Embryonic facial prominence (tissue), 1 donor: ENCODE measurements around the gene PRSS8.
A peak's percentile ranks its signal among the peaks of the same experiment; 100 is the strongest.

ENCODE experiments used
- DNase-seq: peaks from one replicate; pipeline ENCODE4 v3.0.0-alpha.2; 2016; ENCODE audit errors: extremely low spot score

The PRSS8 gene

GRCh38 chr16:31128711-31129567 lies 6.6 kb downstream of the PRSS8 start:
- no peak for DNase-seq

DNA sequence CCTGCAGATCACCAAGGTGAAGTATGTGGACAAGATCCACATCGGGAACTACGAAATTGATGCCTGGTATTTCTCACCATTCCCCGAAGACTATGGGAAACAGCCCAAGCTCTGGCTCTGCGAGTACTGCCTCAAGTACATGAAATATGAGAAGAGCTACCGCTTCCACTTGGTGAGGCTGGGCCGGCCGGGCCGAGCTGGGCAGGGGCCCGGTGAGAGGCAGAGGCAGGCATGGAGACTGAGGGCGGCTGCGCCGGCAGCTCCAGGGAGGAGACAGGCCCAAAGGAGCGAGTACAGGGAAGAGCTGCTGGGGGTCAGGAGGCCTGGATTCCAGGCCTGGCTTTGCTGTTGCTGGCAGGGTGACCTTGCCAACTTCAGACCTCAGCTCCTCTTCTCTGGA lies 8.3 kb downstream of the PRSS8 start:
- no peak for DNase-seq

- no peak for DNase-seq
Observed at GRCh38 chr16:31125844-31126243, 9.7 kb downstream of the PRSS8 start.

GRCh38 chr16:31120129-31120528 lies 15.4 kb downstream of the PRSS8 start:
- no peak for DNase-seq

- no peak for DNase-seq
Observed at GRCh38 chr16:31118223-31119155, 17.0 kb downstream of the PRSS8 start.

GRCh38 chr16:31117384-31118222 lies 17.9 kb downstream of the PRSS8 start, which contains the start of gene KAT8:
Gene KAT8, plus strand, starts transcription at chr16:31117664. Its CDS starts 18 bp downstream, at chr16:31117682.
- DNase-seq, result peak; percentile 96

- DNase-seq, result no peak
Observed at GRCh38 chr16:31114468-31114867, 21.1 kb downstream of the PRSS8 start.

DNA sequence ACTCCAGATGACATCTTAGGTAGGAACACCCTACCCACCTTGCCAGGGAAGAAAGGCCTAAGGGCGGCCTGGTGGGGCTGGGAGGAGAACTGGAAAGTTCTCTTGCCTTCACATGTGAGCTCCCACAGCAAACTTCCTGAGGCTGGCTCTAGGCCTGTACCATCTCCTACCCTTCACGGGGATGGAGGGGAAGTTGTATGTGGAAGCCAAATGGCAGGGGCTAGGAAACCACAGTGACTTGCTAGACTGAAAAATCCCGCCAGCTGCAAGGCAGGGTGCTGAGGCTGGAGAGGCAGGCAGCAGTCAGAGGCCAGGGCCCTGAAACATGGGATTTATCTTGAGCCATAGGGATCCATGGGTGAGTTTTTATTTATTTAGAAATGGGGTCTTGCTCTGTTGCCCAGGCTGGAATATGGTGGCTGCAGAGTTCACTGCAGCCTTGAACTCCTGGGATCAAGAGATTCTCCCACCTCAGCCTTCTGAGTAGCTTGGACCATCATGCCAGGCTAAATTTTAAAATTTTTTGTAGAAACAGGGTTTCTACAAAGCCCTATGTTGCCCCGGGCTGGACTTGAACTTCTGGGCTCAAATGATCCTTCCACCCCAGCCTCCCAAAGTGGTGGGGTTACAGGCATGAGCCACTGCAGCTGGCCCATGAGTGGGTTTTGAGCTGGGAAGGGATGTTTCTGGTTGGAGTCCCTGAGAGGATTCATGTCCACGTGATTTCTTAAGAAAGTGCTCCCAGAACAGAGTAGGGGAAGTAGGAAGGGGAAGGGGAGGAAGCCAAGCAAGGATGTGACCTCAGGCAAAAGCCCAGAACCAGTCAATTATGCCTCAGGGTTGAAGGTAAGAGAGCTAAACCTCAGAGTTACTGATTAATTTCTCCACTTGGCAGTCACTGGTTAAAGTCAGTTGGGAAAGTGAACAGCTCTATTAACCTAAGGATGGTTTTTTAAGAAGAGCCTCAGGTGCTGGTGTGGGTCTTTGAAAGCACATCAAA lies 22.1 kb downstream of the PRSS8 start:
- DNase-seq, result no peak

DNA sequence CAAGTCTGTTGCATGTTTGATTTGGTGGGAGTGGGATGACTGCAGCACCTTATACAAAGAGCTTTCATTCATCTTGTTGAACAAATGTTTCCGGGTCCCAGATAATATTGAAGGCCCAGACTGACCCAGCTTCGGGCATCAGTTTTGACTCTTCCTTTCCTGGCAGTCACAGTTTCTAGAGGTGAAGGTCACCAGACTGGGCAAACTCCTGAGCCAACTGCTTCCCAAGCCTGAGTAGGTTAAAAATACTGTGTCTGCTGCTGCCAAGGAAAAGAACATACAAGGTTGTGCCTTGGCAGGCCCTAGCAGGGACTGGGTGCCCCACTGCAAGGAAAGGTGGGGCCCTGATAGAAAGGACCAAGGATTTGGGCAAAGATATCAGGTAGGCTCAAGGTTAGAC lies 22.8 kb downstream of the PRSS8 start:
- DNase-seq, result no peak

- no peak for DNase-seq
Observed at GRCh38 chr16:31111881-31112466, 23.6 kb downstream of the PRSS8 start.

GRCh38 chr16:31110106-31111034 lies 25.2 kb downstream of the PRSS8 start:
- DNase-seq, result no peak

DNA sequence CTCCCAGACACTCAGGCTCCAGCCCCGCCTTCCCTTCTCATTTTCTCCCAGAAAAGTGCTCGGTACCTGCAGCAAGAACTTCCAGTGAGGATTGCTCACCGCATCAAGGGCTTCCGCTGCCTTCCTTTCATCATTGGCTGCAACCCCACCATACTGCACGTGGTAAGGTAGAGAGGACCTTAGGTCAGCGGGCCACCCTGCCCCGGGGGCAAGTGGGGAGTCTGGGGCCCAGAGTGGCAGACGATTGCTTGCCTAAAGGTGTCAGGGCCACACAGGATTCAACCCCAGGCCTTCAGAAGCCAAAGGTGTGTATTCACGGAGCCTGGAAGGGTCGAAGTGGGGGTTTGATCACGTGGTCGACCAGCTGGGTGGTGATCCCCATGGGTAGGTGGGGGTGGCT lies 25.9 kb downstream of the PRSS8 start:
- no peak for DNase-seq

DNA sequence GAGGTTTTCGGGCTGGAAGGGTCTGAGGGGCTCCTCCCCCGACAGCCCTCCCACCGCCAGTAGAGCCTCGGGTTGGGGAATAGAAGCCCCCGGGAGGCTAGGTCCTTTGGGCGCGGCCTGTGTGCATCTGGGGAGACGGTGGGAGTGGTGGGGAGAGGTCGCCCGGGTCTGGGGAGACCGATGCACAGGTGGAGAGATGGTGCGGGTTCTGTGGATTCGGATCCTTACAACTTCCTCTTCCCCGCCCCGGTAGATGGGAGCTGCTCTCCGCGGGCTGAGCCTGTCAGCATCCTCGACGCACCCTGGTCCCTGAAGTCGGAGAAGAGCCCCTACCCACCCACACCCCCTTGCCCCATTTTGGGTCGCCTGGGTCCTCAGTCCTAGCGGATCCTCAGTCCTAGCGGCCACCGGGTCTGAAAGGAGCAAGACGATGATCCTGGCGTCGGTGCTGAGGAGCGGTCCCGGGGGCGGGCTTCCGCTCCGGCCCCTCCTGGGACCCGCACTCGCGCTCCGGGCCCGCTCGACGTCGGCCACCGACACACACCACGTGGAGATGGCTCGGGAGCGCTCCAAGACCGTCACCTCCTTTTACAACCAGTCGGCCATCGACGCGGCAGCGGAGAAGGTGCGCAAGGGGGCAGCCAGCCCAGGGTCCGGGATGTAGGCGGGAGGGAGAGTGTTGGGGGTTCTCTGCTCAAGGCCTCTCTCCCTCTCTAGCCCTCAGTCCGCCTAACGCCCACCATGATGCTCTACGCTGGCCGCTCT lies 26.6 kb downstream of the PRSS8 start:
- no peak for DNase-seq

DNA sequence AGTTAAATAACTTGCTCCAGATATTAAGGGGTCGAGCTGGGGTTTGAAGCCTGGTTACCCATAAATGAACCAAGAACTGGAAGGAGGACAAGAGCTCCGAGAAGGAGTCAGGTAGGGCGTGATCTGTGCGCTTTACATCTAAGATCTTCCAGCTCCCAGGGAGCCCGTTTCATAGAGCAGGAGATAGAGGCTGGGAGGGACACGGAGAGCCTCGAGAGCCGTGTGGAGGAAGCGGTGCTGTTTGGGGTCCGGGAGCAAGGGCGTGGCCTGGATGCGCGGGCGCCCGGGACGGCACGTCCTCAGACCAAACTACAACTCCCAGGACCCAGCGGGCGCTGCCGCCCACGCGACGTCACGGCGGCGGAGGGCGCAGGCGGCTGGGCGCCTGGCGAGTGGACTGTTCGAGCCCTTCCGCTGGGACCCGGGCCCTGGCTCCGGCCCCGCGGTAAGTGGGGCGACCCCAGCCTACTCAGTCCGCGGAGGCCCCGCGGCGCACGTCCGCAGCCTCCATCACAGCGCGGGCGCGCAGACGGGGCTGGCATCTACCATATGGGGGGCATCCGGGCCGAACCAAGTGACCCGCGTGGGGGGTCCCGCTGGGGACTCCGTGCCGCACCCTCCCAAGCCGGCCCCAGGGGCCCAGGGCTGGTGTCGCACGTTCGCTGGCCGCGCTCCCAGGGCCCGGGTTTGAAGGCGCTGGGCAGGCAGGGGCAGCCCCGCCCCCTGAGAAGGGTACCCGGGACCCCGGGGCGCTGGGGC lies 27.3 kb downstream of the PRSS8 start, which contains the start of gene BCKDK:
BCKDK (plus strand) TSS at position 352 of the 759 bp plus-strand sequence. CDS start 838 bp downstream, outside the sequence.
- DNase-seq, result no peak

DNA sequence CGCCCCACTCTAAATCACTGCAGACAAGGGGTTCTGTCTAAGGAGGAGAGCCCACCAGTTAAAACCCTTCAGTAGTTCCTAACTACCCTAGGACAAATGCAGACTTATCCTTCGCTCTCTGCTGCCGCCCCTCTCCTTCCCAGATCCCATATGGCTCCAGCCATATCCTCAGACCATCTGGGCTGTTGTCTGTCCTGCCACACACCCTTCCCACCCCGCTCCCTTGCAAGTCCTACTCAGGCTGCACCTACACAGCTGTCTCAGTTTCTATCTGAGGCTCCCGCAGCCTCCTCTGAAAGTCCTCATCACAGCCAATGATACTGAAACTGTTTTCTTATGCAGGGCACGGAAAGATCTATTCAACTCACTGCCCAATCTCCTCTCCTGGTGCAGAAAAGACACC lies 28.1 kb downstream of the PRSS8 start:
- no peak for DNase-seq

GRCh38 chr16:31106509-31107464 lies 28.7 kb downstream of the PRSS8 start:
- DNase-seq, result no peak
